MM.1S (cell line): ENCODE results near the gene TBC1D23.

Experiments used
- CTCF ChIP-seq: fragments of 300-600 bp; sonication (generic); IDR thresholded peaks from 2 replicates; pipeline ENCODE4 v1.5.1; 2016; ENCODE audit warnings: antibody characterized with exemption, low read length, mixed read lengths
- EZH2 ChIP-seq: fragments of 300-600 bp; sonication (generic); optimal IDR thresholded peaks from 2 replicates; pipeline ENCODE3; 2017; ENCODE audit warnings: low read depth, mild to moderate bottlenecking, antibody characterized with exemption, low read length, mixed read lengths
- EZH2phosphoT487 ChIP-seq: fragments of 300-600 bp; sonication (generic); IDR thresholded peaks from 2 replicates; pipeline ENCODE4 v1.6.1; 2018; ENCODE audit warnings: antibody characterized with exemption, low read length

- TF ChIP-seq CTCF (no peak), EZH2 (no peak), EZH2phosphoT487 (no peak)
Observed at GRCh38 chr3:100339786-100340185, 79.0 kb downstream of the TBC1D23 start.
